Stimulated activated CD4-positive, alpha-beta T cell treated with anti-CD3 and anti-CD28 coated beads, Interleukin-2, amount 100 ng/mL, for 24 hours (primary cell): ENCODE data around the gene C22orf31.
"Not testable (repeated sequence)": the region's sequence is repeated elsewhere in the genome, so short reads cannot be mapped to it uniquely, and the experiment has no call there.

Source experiments
- DNase-seq, 2 donors: peaks; one replicate each; pipeline ENCODE4 v3.0.0-alpha.2; 2020

Gene C22orf31

GRCh38 chr22:29061773-29062172, at the start of gene C22orf31:
Gene C22orf31 (minus strand): TSS chr22:29061831. CDS start chr22:29061792, 39 bp downstream.
- no peak for DNase-seq

- DNase-seq = no peak
Observed at GRCh38 chr22:29110946-29111345, 49.3 kb upstream of the C22orf31 start.

GRCh38 chr22:29109822-29110221, 48.2 kb upstream of the C22orf31 start:
- no peak for DNase-seq

- DNase-seq = no peak
Observed at GRCh38 chr22:29108137-29108536, 46.5 kb upstream of the C22orf31 start.

GRCh38 chr22:29106839-29107238, 45.2 kb upstream of the C22orf31 start:
- no peak for DNase-seq

- DNase-seq = no peak
Observed at GRCh38 chr22:29105468-29105867, 43.8 kb upstream of the C22orf31 start.

- no peak for DNase-seq
Observed at GRCh38 chr22:29103121-29103520, 41.5 kb upstream of the C22orf31 start.

GRCh38 chr22:29102300-29102699, 40.7 kb upstream of the C22orf31 start:
- DNase-seq = no peak

- DNase-seq = no peak
Observed at GRCh38 chr22:29098296-29098695, 36.7 kb upstream of the C22orf31 start.

- DNase-seq = no peak
Observed at GRCh38 chr22:29096736-29097669, 35.4 kb upstream of the C22orf31 start.

- DNase-seq = no peak
Observed at GRCh38 chr22:29095459-29095858, 33.8 kb upstream of the C22orf31 start.

- DNase-seq = no peak
Observed at GRCh38 chr22:29093501-29094300, 32.1 kb upstream of the C22orf31 start.

- no peak for DNase-seq
Observed at GRCh38 chr22:29093030-29093429, 31.4 kb upstream of the C22orf31 start.

GRCh38 chr22:29092243-29092642, 30.6 kb upstream of the C22orf31 start:
- DNase-seq = no peak

GRCh38 chr22:29090039-29090438, 28.4 kb upstream of the C22orf31 start:
- DNase-seq = no peak

GRCh38 chr22:29089507-29089906, 27.9 kb upstream of the C22orf31 start:
- DNase-seq = no peak

- no peak for DNase-seq
Observed at GRCh38 chr22:29088809-29089208, 27.2 kb upstream of the C22orf31 start.

- DNase-seq = no peak
Observed at GRCh38 chr22:29087012-29087411, 25.4 kb upstream of the C22orf31 start.

GRCh38 chr22:29083933-29084591, 22.4 kb upstream of the C22orf31 start:
- no peak for DNase-seq

GRCh38 chr22:29083576-29083932, 21.9 kb upstream of the C22orf31 start:
- DNase-seq = not testable (repeated sequence)

GRCh38 chr22:29082826-29083545, 21.4 kb upstream of the C22orf31 start:
- DNase-seq = no peak

GRCh38 chr22:29081517-29082236, 20.0 kb upstream of the C22orf31 start:
- no peak for DNase-seq
